HFF-Myc (cell line): ENCODE measurements around the gene MCF2L2.

ENCODE experiments used
- DNase-seq: peaks from one replicate; pipeline ENCODE4 v3.0.0-alpha.2; 2011; ENCODE audit warnings: low read depth; ENCODE audit errors: extremely low read depth
- H3K4me3 ChIP-seq: replicated peaks from 2 replicates; pipeline ENCODE4 v1.5.1; 2011; ENCODE audit warnings: low read depth, mild to moderate bottlenecking, control low read depth, low read length
- TF ChIP-seq, protein P1 (sequence below): IDR thresholded peaks from 2 replicates; pipeline ENCODE4 v1.5.1; 2012; ENCODE audit warnings: mild to moderate bottlenecking, low read depth, low read length, control low read depth; ENCODE audit errors: missing control alignments

The MCF2L2 gene

DNA sequence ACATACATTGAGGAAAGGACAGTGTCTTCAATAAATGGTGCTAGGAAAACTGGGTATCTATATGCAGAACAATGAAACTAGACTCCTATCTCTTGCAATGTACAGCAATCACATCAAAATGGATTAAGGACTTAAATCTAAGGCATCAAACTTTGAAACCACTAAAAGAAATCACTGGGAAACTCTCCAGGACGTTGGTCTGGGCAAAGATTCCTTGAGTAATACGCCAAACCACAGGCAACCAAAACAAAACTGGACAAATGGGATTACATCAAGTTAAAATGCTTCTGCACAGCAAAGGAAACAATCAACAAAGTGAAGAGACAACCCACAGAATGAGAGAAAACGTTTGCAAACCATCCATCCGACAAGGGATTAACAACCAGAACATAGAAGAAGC lies 280.4 kb downstream of the MCF2L2 start:
- no peak for DNase-seq
- TF ChIP-seq, protein P1, sequence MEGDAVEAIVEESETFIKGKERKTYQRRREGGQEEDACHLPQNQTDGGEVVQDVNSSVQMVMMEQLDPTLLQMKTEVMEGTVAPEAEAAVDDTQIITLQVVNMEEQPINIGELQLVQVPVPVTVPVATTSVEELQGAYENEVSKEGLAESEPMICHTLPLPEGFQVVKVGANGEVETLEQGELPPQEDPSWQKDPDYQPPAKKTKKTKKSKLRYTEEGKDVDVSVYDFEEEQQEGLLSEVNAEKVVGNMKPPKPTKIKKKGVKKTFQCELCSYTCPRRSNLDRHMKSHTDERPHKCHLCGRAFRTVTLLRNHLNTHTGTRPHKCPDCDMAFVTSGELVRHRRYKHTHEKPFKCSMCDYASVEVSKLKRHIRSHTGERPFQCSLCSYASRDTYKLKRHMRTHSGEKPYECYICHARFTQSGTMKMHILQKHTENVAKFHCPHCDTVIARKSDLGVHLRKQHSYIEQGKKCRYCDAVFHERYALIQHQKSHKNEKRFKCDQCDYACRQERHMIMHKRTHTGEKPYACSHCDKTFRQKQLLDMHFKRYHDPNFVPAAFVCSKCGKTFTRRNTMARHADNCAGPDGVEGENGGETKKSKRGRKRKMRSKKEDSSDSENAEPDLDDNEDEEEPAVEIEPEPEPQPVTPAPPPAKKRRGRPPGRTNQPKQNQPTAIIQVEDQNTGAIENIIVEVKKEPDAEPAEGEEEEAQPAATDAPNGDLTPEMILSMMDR, result no peak
- H3K4me3 ChIP-seq, result no peak overlapping the region

DNA sequence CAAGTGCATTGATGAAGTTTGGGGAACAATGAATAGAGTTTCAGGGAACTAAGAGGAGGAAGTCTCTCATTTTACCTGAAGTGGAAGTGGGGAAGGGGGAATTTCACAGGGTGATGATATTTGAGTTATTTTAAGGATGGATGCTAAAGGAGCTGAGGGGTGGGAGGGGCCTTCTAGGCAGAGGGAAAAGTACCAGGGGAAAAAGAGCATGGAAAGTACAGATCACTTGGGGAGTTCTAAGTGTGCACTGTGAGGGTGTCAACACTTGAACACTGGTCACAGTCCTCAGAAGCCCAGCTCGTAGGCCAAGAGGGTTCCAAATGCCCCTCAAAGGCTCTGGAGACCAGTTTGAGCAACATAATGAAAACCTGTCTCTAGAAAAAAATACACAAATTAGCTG lies 284.1 kb downstream of the MCF2L2 start:
- TF ChIP-seq, protein P1, result no peak
- DNase-seq, result no peak
- no peak overlapping the region for H3K4me3 ChIP-seq

DNA sequence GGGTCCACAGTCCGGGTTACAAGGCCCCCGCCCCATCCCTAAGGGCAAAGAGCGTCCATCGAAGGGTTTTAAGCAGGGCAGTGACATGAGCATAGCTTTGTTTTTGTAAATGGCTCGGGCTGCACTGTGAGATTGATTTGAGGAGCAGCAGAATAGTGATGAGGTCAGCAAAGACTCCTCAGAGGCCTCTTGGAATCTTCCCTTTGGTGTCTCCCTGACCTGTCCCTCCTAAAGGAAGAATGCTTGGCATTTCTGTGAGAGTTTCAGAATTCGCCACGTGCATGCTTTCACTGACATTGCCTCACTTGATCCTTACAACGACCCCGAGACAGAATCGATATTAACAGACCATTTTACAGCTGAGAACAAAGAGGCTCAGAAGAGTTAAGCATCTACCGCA lies 286.2 kb downstream of the MCF2L2 start:
- TF ChIP-seq, protein P1, result no peak
- H3K4me3 ChIP-seq, result no peak overlapping the region
- DNase-seq, result no peak

DNA sequence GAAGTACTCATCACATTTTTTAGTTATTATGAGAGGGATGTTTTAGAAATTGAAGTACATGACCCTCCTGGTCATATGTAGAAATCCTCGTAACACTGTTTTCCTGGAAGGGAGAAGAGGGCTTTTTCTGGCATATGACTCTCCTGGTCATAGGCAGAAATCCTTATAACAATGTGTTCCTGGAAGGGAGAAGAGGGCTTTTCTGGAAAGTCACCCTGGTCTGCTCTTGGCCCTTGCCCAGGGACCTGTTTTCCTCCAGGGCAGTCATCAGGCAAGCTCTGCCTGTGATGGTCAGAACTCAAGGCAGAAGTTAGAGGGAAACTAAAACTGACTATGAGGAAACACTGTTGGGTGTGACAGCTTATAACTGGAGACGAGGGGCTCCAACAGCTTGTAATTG lies 293.6 kb downstream of the MCF2L2 start:
- H3K4me3 ChIP-seq, result no peak overlapping the region
- TF ChIP-seq, protein P1, result no peak
- no peak for DNase-seq

DNA sequence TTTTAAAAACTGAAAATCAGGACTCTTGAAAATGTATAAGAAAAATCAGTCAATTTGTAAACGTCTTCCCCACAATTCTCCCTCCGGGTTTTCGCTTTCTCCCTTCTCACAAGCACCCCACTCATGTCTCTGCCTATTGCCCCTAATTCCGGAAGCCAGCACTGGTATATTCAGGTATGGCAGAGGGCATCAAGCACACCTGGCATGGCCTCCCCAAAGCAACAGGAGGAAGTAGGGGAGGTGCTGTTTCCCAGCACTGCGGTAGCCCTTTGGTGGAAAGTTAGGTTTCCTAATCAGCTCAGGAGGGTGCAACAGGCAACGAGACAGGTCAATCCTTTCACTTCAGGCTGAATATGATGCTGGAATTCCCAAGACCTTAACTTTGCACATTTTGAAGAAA lies 296.0 kb downstream of the MCF2L2 start:
- H3K4me3 ChIP-seq, result no peak overlapping the region
- DNase-seq, result no peak
- TF ChIP-seq, protein P1, result no peak

DNA sequence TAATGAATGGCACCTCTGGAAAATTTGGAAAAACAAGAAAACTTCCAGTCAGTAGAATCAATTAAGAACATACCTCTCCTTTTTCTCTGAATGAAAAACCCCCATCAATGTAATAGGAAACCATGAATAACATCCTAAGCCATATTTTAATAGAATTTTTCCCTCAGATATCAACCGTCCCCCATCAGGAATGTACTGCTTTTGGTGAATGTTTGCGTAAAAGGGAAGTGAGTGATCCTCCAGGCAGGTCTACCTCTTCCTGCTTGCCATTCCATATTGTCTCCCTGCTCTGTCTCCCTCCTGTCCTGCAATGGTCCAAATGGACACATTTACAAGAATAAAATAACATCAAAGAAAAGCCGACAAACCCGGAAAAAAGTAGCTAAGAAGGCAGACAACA lies 296.7 kb downstream of the MCF2L2 start:
- no peak for DNase-seq
- TF ChIP-seq, protein P1, result no peak
- H3K4me3 ChIP-seq, result no peak overlapping the region

DNA sequence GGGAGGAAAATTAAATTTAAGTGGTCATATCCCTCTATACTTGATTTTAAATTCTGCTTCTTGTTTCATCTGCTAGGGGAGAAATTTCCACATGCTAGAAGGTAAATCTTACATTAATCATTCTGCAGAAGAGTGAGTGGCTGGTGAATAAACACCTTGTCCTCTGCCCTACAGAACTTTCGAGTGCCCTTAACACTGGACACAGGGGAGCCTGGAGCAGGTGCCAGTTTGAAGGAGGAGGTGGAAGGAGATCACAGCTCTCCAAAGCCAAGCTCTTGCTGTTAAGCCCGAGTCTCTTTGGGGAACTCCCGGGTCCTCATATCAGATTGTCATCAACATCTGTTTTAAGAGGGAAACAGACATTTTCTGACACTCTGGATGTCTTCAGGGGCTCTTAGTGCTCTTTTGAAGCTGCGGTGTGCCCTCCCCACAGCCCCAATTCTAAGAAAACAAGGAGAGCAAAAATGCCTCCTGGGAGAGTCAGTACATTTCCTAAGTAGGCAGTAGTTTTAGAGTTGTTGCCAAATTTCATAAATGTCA lies 297.2 kb downstream of the MCF2L2 start:
- TF ChIP-seq, protein P1, result no peak
- DNase-seq, result no peak
- H3K4me3 ChIP-seq, result no peak overlapping the region
